Ovary (tissue), 9 donors: ENCODE data around the gene OSBPL8. TPM values are rescaled to one million over a fixed set of nuclear protein-coding genes. Genes with fewer than 3 reads are reported as not detected.

ENCODE experiments used
- DNase-seq, 5 donors: peaks; one replicate each; pipeline ENCODE4 v3.0.0-alpha.2; 2019 to 2020
- H3K27ac ChIP-seq, 2 donors: fragments of 200-600 bp; one replicate each; pipeline versions ENCODE4 v1.5.1 to v1.8.0; 2019 to 2022
- H3K27me3 ChIP-seq: fragments of 200-600 bp; one replicate; pipeline ENCODE4 v1.8.0; 2022
- H3K36me3 ChIP-seq: fragments of 200-600 bp; sonication (generic); one replicate; pipeline ENCODE4 v1.5.1; 2019
- H3K4me1 ChIP-seq: one replicate; pipeline ENCODE4 v1.8.1; 2013; ENCODE audit warnings: mild to moderate bottlenecking, moderate library complexity; ENCODE audit not compliant: insufficient read depth
- H3K4me3 ChIP-seq: fragments of 200-600 bp; sonication (generic); one replicate; pipeline ENCODE4 v1.5.1; 2017
- H3K9me3 ChIP-seq, 2 donors: fragments of 200-600 bp in 1 of 2; sonication (generic) in 1 of 2; one replicate each; pipeline versions ENCODE4 v1.5.1 to v1.8.1; 2013 to 2019; ENCODE audit warnings: mild to moderate bottlenecking in 1 of 2, moderate library complexity in 1 of 2
- EP300 ChIP-seq: sonication (generic); formaldehyde crosslinking; IDR thresholded peaks from one replicate; pipeline ENCODE4 v1.6.1; 2017; ENCODE audit warnings: antibody characterized with exemption
- POLR2A ChIP-seq: fragments of 450-650 bp; IDR thresholded peaks from one replicate; pipeline ENCODE4 v1.6.1; 2017; ENCODE audit warnings: antibody characterized with exemption, mild to moderate bottlenecking, moderate library complexity
- WGBS, 3 donors: extraction: QIAGEN DNeasy Blood & Tissue Kit in 1 of 3; methylation state at CpG; one replicate each; pipeline versions ENCODE4 v1.1.5 to v1.1.7; 2013 to 2017; 5-methylcytosine and 5-hydroxymethylcytosine counted together
- intact Hi-C, 4 donors: fragments of 100-400 bp; cut with DNase I; formaldehyde crosslinking; loops; one replicate each; pipeline versions ENCODE4 v1.11.0 to v1.15.1; 2022 to 2023
- polyA plus RNA-seq, 2 donors: library from polyadenylated mRNA; stranded (reverse); fragments of 200-250 nt in 1 of 2; fragments of 350-450 nt in 1 of 2; fragmentation: Illumina TruSeq in 1 of 2; extraction: RNeasy Lipid Tissue Mini Kit (QIAGEN cat#74804) in 1 of 2; gene quantifications; one replicate each; pipeline ENCODE4 v1.2.3, GENCODE V29; 2013 to 2014
- total RNA-seq, 7 donors: library from RNA; depleted of rRNA in 2 of 7; stranded (reverse); fragments of >200 nt in 2 of 7; fragmentation: NEBNext Ultra II Directional in 3 of 7; extraction: Animal tissue kit (Norgen Biotek cat#: 25700) in 3 of 7; gene quantifications; one replicate each; pipeline versions ENCODE4 v1.1.0 to v1.2.4, GENCODE V29; 2016 to 2023
- TF ChIP-seq, protein P1 (sequence below), 3 donors: fragments of 450-650 bp in 2 of 3; fragments of 200-600 bp in 1 of 3; IDR thresholded peaks; one replicate each; pipeline versions ENCODE4 v1.5.1 to v1.8.0; 2016 to 2022; ENCODE audit warnings: antibody characterized with exemption in 3 of 3, mild to moderate bottlenecking in 1 of 3
- donor health status: DM: no; HTN: no; CAD: no; lungs with moderate emphysema.
- donor health status: DM: no; HTN: no; CAD: no.
- donor health status: Bipolar disorder and iron deficiency.
- donor health status: DM: yes; HTN: yes; CAD: no.
- donor health status: DM: no; HTN: no; CAD: no.
- donor health status: DM: yes; HTN: yes; CAD: no.

Gene OSBPL8
- total and polyA plus RNA-seq, 9 donors, result 12.5 to 63.0 (median 56.9) TPM

DNA sequence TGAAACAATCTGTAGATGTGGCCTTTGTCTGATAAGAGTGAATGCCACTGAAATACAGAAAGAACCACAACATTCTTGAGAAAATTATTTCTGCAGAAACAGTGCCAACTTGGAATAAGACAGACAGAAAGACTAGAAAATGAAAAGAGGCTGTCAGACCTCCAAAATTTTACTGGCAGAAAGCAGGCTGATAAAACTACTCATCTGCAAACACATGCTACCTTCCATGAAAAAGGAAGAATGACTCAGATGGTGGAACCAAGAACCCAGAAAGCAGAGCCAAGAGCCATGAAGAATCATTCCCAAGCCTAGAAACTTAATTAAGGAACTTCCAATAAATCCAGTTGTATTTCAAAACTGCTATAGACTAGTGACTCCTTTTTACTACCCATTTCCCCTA lies 31.9 kb upstream of the OSBPL8 start:
- DNase-seq, result no peak
- TF ChIP-seq POLR2A (no peak), EP300 (no peak)
- TF ChIP-seq, protein P1, sequence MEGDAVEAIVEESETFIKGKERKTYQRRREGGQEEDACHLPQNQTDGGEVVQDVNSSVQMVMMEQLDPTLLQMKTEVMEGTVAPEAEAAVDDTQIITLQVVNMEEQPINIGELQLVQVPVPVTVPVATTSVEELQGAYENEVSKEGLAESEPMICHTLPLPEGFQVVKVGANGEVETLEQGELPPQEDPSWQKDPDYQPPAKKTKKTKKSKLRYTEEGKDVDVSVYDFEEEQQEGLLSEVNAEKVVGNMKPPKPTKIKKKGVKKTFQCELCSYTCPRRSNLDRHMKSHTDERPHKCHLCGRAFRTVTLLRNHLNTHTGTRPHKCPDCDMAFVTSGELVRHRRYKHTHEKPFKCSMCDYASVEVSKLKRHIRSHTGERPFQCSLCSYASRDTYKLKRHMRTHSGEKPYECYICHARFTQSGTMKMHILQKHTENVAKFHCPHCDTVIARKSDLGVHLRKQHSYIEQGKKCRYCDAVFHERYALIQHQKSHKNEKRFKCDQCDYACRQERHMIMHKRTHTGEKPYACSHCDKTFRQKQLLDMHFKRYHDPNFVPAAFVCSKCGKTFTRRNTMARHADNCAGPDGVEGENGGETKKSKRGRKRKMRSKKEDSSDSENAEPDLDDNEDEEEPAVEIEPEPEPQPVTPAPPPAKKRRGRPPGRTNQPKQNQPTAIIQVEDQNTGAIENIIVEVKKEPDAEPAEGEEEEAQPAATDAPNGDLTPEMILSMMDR (IDR thresholded peaks at IDR 0.05), result no peak
- Histone ChIP-seq H3K4me3 (no peak overlapping the region), H3K27ac (no peak overlapping the region), H3K4me1 (no peaks in the 10 kb centered on the region), H3K27me3 (no peaks in the 10 kb centered on the region), H3K36me3 (no peaks in the 10 kb centered on the region), H3K9me3 (no peaks in the 10 kb centered on the region)
- intact Hi-C loops, result no loop called here

- intact Hi-C loops, result no loop called here
- TF ChIP-seq EP300 (no peak), POLR2A (no peak)
- TF ChIP-seq, protein P1 (IDR thresholded peaks at IDR 0.05), result no peak
- Histone ChIP-seq H3K4me1 (no peaks in the 10 kb centered on the region), H3K9me3 (no peaks in the 10 kb centered on the region), H3K36me3 (no peaks in the 10 kb centered on the region), H3K27ac (no peak overlapping the region), H3K4me3 (no peak overlapping the region), H3K27me3 (no peaks in the 10 kb centered on the region)
- no peak for DNase-seq
- 88 to 94% (median 92%) methylated on average over 3 of the region's 3 CpGs for WGBS, 3 donors
Observed at GRCh38 chr12:76590131-76590530, 30.6 kb upstream of the OSBPL8 start.

GRCh38 chr12:76588881-76589565 lies 29.5 kb upstream of the OSBPL8 start:
- intact Hi-C loops, result no loop called here
- no peaks in the 10 kb centered on the region for H3K27me3 ChIP-seq
- DNase-seq, result no peak
- no peaks in the 10 kb centered on the region for H3K36me3 ChIP-seq
- no peak overlapping the region for H3K27ac ChIP-seq
- no peak for TF ChIP-seq POLR2A
- TF ChIP-seq, protein P1 (IDR thresholded peaks at IDR 0.05), result no peak
- no peak for TF ChIP-seq EP300
- H3K4me1 ChIP-seq, result no peaks in the 10 kb centered on the region
- H3K4me3 ChIP-seq, result no peak overlapping the region
- H3K9me3 ChIP-seq, result no peaks in the 10 kb centered on the region

DNA sequence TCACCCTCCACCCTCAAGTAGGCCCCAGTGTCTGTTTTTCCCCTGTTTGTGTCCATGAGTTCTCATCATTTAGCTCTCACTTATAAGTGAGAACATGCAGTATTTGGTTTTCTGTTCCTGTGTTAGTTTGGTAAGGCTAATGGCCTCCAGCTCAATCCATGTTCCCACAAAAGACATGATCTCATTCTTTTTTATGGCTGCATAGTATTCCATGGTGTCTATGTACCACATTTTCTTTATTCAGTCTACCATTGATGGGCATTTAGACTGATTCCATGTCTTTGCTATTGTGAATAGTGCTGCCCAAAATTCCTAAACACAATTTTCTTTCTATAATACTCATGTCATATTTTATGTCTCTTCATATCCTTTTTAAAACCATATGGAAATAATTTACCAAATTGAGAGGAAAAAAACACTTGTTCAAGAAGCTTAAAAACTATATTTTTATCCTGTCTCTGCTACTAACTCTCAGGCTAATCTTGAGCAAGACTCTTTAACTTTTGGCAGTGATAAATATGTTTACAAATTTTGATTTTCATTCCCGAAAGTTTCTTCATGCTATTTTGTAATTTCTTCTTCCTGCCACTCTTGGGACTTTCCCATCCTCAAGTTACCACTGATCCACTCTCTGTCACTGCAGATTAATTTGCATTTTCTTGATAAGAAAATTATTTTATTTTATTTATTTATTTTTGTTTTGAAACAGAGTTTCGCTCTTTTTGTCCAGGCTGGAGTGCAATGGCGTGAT lies 28.0 kb upstream of the OSBPL8 start:
- Histone ChIP-seq H3K27me3 (no peaks in the 10 kb centered on the region), H3K9me3 (no peaks in the 10 kb centered on the region), H3K4me3 (no peak overlapping the region), H3K36me3 (no peaks in the 10 kb centered on the region), H3K4me1 (no peaks in the 10 kb centered on the region), H3K27ac (no peak overlapping the region)
- WGBS, 3 donors, result 67 to 72% (median 71%) methylated on average over 3 of the region's 3 CpGs
- TF ChIP-seq, protein P1 (IDR thresholded peaks at IDR 0.05), result no peak
- no peak for TF ChIP-seq POLR2A
- intact Hi-C loops, result no loop called here
- no peak for DNase-seq
